Erythroblast (primary cell): ENCODE results near the gene SORL1-AS1.

Experiments used
- GATA1 ChIP-seq: IDR thresholded peaks from 2 replicates; pipeline ENCODE4 v1.6.1; 2011; ENCODE audit warnings: low read depth, mild to moderate bottlenecking, control low read depth, low read length, moderate library complexity
- POLR2A ChIP-seq: IDR thresholded peaks from 2 replicates; pipeline ENCODE4 v1.6.1; 2011; ENCODE audit warnings: mild to moderate bottlenecking, low read length

DNA sequence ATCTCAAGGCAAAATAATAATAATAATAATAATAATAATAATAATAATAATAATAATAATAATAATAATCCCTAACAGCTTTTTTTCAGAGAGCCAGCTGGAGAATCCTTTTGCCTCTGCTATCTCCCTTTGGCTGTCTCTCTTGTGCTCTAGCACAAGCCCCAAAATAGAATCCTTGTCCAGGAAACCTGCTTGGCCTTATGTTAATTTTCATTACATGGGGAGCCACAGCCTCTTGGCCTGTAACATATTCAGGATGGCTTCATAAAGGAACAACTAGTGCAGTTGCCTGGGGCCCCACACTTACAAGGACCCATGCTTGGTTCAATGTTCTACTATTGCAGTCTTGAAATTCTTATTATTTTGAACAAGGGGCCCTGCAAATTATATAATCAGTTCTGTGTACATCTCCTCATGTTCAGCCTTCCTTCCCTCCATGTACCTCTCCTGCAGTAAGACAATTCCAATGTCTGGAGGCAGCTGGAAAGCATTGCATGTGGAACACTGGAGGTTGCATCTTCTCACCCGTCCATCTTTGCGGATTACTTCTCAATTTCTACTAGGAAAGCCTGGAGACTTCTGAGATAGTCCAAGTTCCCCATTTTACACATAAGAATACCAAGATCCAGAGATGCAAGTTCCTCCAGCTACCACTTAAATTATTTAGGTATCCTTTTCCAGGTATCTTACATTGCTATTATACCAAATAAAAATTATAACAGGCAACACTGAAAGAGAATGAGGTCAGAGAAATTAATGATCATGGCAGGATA, 38.4 kb downstream of the SORL1-AS1 start:
- TF ChIP-seq POLR2A (no peak), GATA1 (no peak)
